ENCODE measurements around the gene FOXD1.
"Not testable (repeated sequence)": the region's sequence is repeated elsewhere in the genome, so short reads cannot be mapped to it uniquely, and the experiment has no call there.

FOXD1 gene

GRCh38 chr5:73412597-73412988 is 36.0 kb downstream of the FOXD1 start:
- no peak for DNase-seq

- no peak for DNase-seq
Observed at GRCh38 chr5:73411936-73412596, 36.5 kb downstream of the FOXD1 start.

GRCh38 chr5:73409927-73410326 is 38.6 kb downstream of the FOXD1 start:
- DNase-seq: not testable (repeated sequence)

- no peak for DNase-seq
Observed at GRCh38 chr5:73405691-73406090, 42.9 kb downstream of the FOXD1 start.

GRCh38 chr5:73399775-73400174 is 48.8 kb downstream of the FOXD1 start:
- DNase-seq: no peak

Measured in NCI-H187 treated with DMSO at 0.1 percent for 48 hours (cell line).